Adipose tissue (tissue), 3 donors: ENCODE results near the gene CCDC74B. TPM values are rescaled to one million over a fixed set of nuclear protein-coding genes. Genes with fewer than 3 reads are reported as not detected.
"Not testable (repeated sequence)": the region's sequence is repeated elsewhere in the genome, so short reads cannot be mapped to it uniquely, and the experiment has no call there.

Experiments used
- H3K27ac ChIP-seq: one replicate; pipeline ENCODE4 v1.5.1; 2013; ENCODE audit warnings: low read depth, low read length
- WGBS, 3 donors: extraction: QIAGEN DNeasy Blood & Tissue Kit; methylation state at CpG; one replicate each; pipeline ENCODE4 v1.1.7; 2013; 5-methylcytosine and 5-hydroxymethylcytosine counted together
- polyA plus RNA-seq, 3 donors: library from polyadenylated mRNA; stranded (reverse); fragments of 200-250 nt; gene quantifications; one replicate each; pipeline ENCODE4 v1.2.3, GENCODE V29; 2013
- donor health status: healthy with polysubstance abuse.
- donor health status: Bipolar disorder and iron deficiency.
- donor health status: healthy.

The CCDC74B gene
- polyA plus RNA-seq, 3 donors: 0.94 to 3.1 (median 1.1) TPM

GRCh38 chr2:130174866-130175265 lies 30.0 kb upstream of the CCDC74B start:
- not testable (repeated sequence) for H3K27ac ChIP-seq
- 81 to 94% (median 89%) methylated on average over 4 to 5 of the region's 5 CpGs for WGBS, 3 donors

GRCh38 chr2:130169896-130170295 lies 25.0 kb upstream of the CCDC74B start:
- no peak overlapping the region for H3K27ac ChIP-seq
- WGBS, 3 donors: 91 to 92% (median 91%) methylated on average over 7 of the region's 7 CpGs

GRCh38 chr2:130169163-130169562 lies 24.3 kb upstream of the CCDC74B start:
- 92 to 98% (median 94%) methylated on average over 3 of the region's 3 CpGs for WGBS, 3 donors
- not testable (repeated sequence) for H3K27ac ChIP-seq

GRCh38 chr2:130166611-130167010 lies 21.7 kb upstream of the CCDC74B start:
- WGBS, 3 donors: 73 to 86% (median 80%) methylated on average over 3 of the region's 3 CpGs
- H3K27ac ChIP-seq: not testable (repeated sequence)

- no peak overlapping the region for H3K27ac ChIP-seq
- 94 to 97% (median 96%) methylated on average over 8 of the region's 8 CpGs for WGBS, 3 donors
These were observed 20.5 kb upstream of the CCDC74B start for GRCh38 chr2:130165293-130166016.

- H3K27ac ChIP-seq: no peak overlapping the region
- 92 to 95% (median 94%) methylated on average over 9 of the region's 9 CpGs for WGBS, 3 donors
These were observed 18.1 kb upstream of the CCDC74B start for GRCh38 chr2:130162968-130163367.

GRCh38 chr2:130162486-130162885 lies 17.6 kb upstream of the CCDC74B start:
- H3K27ac ChIP-seq: not testable (repeated sequence)
- 86 to 96% (median 90%) methylated on average over 6 of the region's 7 CpGs for WGBS, 3 donors

GRCh38 chr2:130160838-130161705 lies 16.2 kb upstream of the CCDC74B start:
- 87 to 91% (median 88%) methylated on average over 25 of the region's 25 CpGs for WGBS, 3 donors
- H3K27ac ChIP-seq: not testable (repeated sequence)

GRCh38 chr2:130160131-130160530 lies 15.2 kb upstream of the CCDC74B start:
- WGBS, 3 donors: 97 to 99% (median 97%) methylated on average over 6 of the region's 6 CpGs
- H3K27ac ChIP-seq: no peak overlapping the region

- WGBS, 3 donors: 93 to 99% (median 97%) methylated on average over 4 of the region's 4 CpGs
- not testable (repeated sequence) for H3K27ac ChIP-seq
These were observed 14.5 kb upstream of the CCDC74B start for GRCh38 chr2:130159376-130159775.

GRCh38 chr2:130158631-130159030 lies 13.7 kb upstream of the CCDC74B start:
- 91 to 99% (median 96%) methylated on average over 9 of the region's 9 CpGs for WGBS, 3 donors
- H3K27ac ChIP-seq: no peak overlapping the region

- not testable (repeated sequence) for H3K27ac ChIP-seq
- 63 to 79% (median 64%) methylated on average over 13 of the region's 13 CpGs for WGBS, 3 donors
These were observed 13.1 kb upstream of the CCDC74B start for GRCh38 chr2:130157825-130158514.

- 73 to 82% (median 80%) methylated on average over 9 to 11 of the region's 12 CpGs for WGBS, 3 donors
- H3K27ac ChIP-seq: not testable (repeated sequence)
These were observed 12.4 kb upstream of the CCDC74B start for GRCh38 chr2:130157354-130157753.

- H3K27ac ChIP-seq: no peak overlapping the region
- WGBS, 3 donors: 82 to 92% (median 90%) methylated on average over 9 of the region's 9 CpGs
These were observed 11.7 kb upstream of the CCDC74B start for GRCh38 chr2:130156624-130157004.

- WGBS, 3 donors: 28 to 74% (median 74%) methylated on average over 15 to 16 of the region's 16 CpGs
- H3K27ac ChIP-seq: not testable (repeated sequence)
These were observed 11.2 kb upstream of the CCDC74B start for GRCh38 chr2:130155956-130156623.

- H3K27ac ChIP-seq: no peak overlapping the region
- 94 to 96% (median 96%) methylated on average over 29 of the region's 29 CpGs for WGBS, 3 donors
These were observed 10.2 kb upstream of the CCDC74B start for GRCh38 chr2:130154773-130155765.

GRCh38 chr2:130154423-130154770 lies 9.5 kb upstream of the CCDC74B start:
- 89 to 97% (median 95%) methylated on average over 4 to 8 of the region's 8 CpGs for whole genome bisulfite sequencing, 3 donors
- H3K27ac ChIP-seq: not testable (repeated sequence)
